Left lung (tissue), 10 donors: Measurements from ENCODE around the gene PTPRN2. TPM values are rescaled to one million over a fixed set of nuclear protein-coding genes. Genes with fewer than 3 reads are reported as not detected.
"Not testable (repeated sequence)": the region's sequence is repeated elsewhere in the genome, so short reads cannot be mapped to it uniquely, and the experiment has no call there.

ENCODE experiments used
- ATAC-seq: fragments of 200-7000 bp; cut with Tn5 transposase; one replicate; pipeline ENCODE4 v1.9.1; 2020; ENCODE audit warnings: moderate library complexity
- DNase-seq, 4 donors: peaks; one replicate each; pipeline ENCODE4 v3.0.0-alpha.2; 2013 to 2020
- H3K27ac ChIP-seq, 2 donors: fragments of 200-600 bp; sonication (generic) in 1 of 2; one replicate each; pipeline versions ENCODE4 v1.5.0 to v1.8.0; 2020 to 2021
- H3K27me3 ChIP-seq, 2 donors: fragments of 200-600 bp; sonication (generic) in 1 of 2; one replicate each; pipeline versions ENCODE4 v1.5.0 to v1.8.0; 2020 to 2021
- H3K36me3 ChIP-seq, 2 donors: fragments of 200-600 bp; sonication (generic) in 1 of 2; one replicate each; pipeline versions ENCODE4 v1.5.0 to v1.8.0; 2020 to 2021
- H3K4me1 ChIP-seq, 2 donors: fragments of 200-600 bp; one replicate each; pipeline ENCODE4 v1.8.0; 2021
- H3K4me3 ChIP-seq, 2 donors: fragments of 200-600 bp; sonication (generic) in 1 of 2; one replicate each; pipeline versions ENCODE4 v1.5.0 to v1.8.0; 2020 to 2021; ENCODE audit warnings: mild to moderate bottlenecking in 1 of 2
- H3K9me3 ChIP-seq, 2 donors: fragments of 200-600 bp; sonication (generic) in 1 of 2; one replicate each; pipeline versions ENCODE4 v1.5.0 to v1.8.0; 2020 to 2021
- intact Hi-C, 2 donors: fragments of 100-400 bp; cut with DNase I; formaldehyde crosslinking; loops; one replicate each; pipeline versions ENCODE4 v1.11.2 to v1.14.2; 2022
- polyA plus RNA-seq, 6 donors: library from polyadenylated mRNA; unstranded; fragments of 120-200 nt; gene quantifications; one replicate each; pipeline ENCODE4 v1.2.1, GENCODE V29; 2013; ENCODE audit not compliant: insufficient read length in 6 of 6
- total RNA-seq, 2 donors: library from RNA; stranded (reverse); fragmentation: NEBNext Ultra II Directional; extraction: Animal tissue kit (Norgen Biotek cat#: 25700); gene quantifications; one replicate each; pipeline ENCODE4 v1.2.1, GENCODE V29; 2021
- TF ChIP-seq, protein P1 (sequence below), 2 donors: fragments of 200-600 bp; sonication (generic) in 1 of 2; IDR thresholded peaks; one replicate each; pipeline versions ENCODE4 v1.5.0 to v1.8.0; 2021; ENCODE audit warnings: antibody characterized with exemption in 2 of 2
- donor health status: DM: no; HTN: yes; CAD: no.
- donor health status: DM: no; HTN: no; CAD: no.

PTPRN2 gene
- total and polyA plus RNA-seq, 8 donors: 4.0 to 7.8 (median 6.8) TPM

DNA sequence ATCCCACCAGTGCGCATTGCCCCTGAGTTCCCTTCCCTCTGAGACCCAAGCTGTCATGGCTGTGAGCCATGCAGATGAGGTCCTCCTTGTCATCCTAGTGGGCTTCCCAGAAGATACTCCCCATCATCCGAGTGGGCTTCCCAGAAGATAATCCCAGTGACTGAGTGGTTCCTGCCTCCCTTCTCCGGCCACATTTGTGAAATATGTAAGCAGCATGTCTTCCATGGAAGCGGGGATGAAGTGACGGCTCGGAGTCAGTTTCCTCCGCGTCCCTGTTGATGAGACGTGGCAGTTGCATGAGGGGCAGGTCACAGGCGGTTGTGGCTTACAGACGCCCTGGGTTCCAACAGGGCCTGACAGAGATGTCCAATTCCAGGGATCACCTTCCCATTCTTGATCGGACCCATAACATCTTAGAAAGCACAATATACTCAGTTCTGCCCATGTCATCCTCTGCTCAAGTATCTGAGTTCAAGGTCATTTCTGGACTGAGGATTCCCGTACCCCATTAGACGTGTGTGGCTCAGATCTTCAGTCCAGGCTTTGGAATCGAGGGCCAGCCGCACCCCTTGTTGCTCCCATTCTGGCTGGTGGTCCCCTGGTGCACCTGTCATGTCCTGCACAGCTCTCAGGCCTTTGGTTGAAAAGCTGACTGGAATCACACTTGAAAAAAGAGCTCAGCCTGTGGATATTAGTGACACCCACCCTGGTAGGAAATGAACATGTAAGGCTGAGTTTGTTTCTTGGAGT lies 166.9 kb downstream of the PTPRN2 start:
- TF ChIP-seq, protein P1, sequence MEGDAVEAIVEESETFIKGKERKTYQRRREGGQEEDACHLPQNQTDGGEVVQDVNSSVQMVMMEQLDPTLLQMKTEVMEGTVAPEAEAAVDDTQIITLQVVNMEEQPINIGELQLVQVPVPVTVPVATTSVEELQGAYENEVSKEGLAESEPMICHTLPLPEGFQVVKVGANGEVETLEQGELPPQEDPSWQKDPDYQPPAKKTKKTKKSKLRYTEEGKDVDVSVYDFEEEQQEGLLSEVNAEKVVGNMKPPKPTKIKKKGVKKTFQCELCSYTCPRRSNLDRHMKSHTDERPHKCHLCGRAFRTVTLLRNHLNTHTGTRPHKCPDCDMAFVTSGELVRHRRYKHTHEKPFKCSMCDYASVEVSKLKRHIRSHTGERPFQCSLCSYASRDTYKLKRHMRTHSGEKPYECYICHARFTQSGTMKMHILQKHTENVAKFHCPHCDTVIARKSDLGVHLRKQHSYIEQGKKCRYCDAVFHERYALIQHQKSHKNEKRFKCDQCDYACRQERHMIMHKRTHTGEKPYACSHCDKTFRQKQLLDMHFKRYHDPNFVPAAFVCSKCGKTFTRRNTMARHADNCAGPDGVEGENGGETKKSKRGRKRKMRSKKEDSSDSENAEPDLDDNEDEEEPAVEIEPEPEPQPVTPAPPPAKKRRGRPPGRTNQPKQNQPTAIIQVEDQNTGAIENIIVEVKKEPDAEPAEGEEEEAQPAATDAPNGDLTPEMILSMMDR (IDR thresholded peaks at IDR 0.05): no peak
- DNase-seq: no peak
- H3K27ac ChIP-seq: no peak overlapping the region
- H3K9me3 ChIP-seq: no peaks in the 10 kb centered on the region
- intact Hi-C loops: no loop called here
- H3K36me3 ChIP-seq: no peaks in the 10 kb centered on the region
- no peak for ATAC-seq
- no peaks in the 10 kb centered on the region for H3K27me3 ChIP-seq
- no peak overlapping the region for H3K4me3 ChIP-seq
- no peaks in the 10 kb centered on the region for H3K4me1 ChIP-seq

DNA sequence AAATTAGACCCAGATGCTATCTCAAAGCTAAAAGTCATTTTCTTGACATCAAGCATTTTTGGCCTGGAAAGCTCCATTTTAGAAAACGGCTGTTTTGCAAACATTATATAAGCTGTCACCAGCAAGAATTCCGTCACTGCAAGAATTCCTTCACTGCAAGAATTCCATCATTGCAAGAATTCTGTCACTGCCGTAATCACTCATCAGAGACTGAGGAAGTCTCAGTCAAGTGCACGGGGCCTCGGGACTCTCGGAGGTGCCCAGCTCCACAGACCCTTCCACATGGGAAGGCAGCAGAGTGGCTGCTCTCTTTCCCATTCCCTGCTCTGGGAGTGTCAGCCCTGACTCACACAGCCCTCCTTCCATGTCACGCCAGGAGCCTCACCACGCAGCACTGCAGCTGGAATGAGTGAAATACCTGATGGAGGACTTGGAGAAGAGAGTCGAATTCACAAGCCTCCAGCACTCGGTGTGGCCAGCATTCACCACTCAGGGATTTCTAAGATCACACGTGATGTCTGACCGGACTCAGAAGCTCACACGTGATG lies 168.3 kb downstream of the PTPRN2 start:
- intact Hi-C loops: no loop called here
- DNase-seq (no peak), ATAC-seq (no peak)
- H3K27ac ChIP-seq: no peak overlapping the region
- H3K4me1 ChIP-seq: no peaks in the 10 kb centered on the region
- no peak overlapping the region for H3K4me3 ChIP-seq
- H3K36me3 ChIP-seq: no peaks in the 10 kb centered on the region
- no peaks in the 10 kb centered on the region for H3K27me3 ChIP-seq
- TF ChIP-seq, protein P1 (IDR thresholded peaks at IDR 0.05): no peak
- H3K9me3 ChIP-seq: no peaks in the 10 kb centered on the region

DNA sequence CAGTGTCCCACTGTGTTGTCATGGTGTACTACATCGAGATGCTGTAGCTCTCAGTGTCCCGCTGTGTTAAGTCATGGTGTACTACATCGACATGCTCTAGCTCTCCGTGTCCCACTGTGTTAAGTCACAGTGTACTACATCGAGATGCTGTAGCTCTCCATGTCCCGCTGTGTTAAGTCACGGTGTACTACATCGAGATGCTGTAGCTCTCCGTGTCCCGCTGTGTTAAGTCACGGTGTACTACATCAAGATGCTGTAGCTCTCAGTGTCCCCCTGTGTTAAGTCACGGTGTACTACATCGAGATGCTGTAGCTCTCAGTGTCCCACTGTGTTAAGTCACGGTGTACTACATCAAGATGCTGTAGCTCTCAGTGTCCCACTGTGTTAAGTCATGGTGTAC lies 169.2 kb downstream of the PTPRN2 start:
- H3K27me3 ChIP-seq, intact Hi-C loops: not testable (repeated sequence)

DNA sequence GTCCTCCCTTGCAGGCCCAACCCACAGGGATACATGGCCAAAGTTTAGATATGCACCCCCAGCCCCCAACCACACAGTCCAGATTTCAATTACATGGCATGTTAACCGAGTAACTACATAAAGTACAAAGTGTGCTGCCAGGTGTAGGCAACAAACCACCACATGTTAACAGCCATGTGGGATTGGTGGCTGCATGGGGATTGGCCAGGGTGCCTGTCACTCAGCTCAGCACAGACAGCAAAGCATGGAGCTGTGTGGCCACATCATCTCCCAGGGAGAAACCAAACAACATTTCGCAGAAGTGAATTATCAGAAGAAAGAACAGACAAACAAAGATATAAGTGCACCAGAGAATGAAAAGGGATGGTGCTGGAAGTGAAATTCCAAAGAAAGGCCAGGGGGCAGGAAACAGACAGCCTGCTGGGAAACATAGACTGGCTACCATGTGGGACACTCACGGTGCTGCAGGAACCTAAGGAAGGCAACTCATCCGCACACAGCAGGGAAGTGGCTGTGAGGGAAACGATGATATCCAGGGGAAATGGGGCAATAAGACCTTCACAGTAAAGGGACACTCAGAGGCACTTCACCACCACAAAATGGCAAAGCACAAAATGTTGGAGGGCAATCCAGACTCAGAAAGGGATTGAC lies 171.2 kb downstream of the PTPRN2 start:
- H3K36me3 ChIP-seq: no peaks in the 10 kb centered on the region
- H3K4me1 ChIP-seq: no peaks in the 10 kb centered on the region
- DNase-seq: no peak
- no peaks in the 10 kb centered on the region for H3K9me3 ChIP-seq
- TF ChIP-seq, protein P1 (IDR thresholded peaks at IDR 0.05): no peak
- no peak overlapping the region for H3K4me3 ChIP-seq
- ATAC-seq: no peak
- no peaks in the 10 kb centered on the region for H3K27me3 ChIP-seq
- intact Hi-C loops: no loop called here
- no peak overlapping the region for H3K27ac ChIP-seq

More for the DNA sequence above, 169.2 kb downstream of the PTPRN2 start:
- not testable (repeated sequence) for DNase-seq, H3K36me3 ChIP-seq, H3K4me1 ChIP-seq, H3K27ac ChIP-seq, ATAC-seq, H3K9me3 ChIP-seq, H3K4me3 ChIP-seq

DNA sequence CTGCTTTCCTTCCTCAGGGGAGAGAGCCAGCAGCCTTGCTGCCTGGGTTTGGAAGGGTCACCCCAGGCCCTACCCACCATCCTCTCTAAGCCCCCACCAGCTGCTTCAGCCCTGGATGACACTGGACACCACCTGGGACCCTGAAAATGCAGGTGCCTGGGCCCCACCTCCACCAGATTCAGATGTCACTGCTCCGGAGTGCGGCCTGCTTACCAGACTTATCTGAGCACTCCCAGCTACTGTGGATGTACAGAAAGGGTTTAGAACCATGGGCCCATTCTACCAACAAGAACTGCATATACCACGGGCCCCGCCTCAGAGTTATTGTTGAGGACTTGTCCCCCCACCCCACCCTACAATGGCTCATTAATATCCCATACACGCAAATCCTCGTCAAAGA lies 172.3 kb downstream of the PTPRN2 start:
- H3K36me3 ChIP-seq: no peaks in the 10 kb centered on the region
- ATAC-seq: no peak
- H3K4me3 ChIP-seq: no peak overlapping the region
- intact Hi-C loops: no loop called here
- no peak overlapping the region for H3K27ac ChIP-seq
- DNase-seq: no peak
- TF ChIP-seq, protein P1 (IDR thresholded peaks at IDR 0.05): no peak
- H3K27me3 ChIP-seq: no peaks in the 10 kb centered on the region
- H3K9me3 ChIP-seq: no peaks in the 10 kb centered on the region
- H3K4me1 ChIP-seq: no peaks in the 10 kb centered on the region
